ENCODE results near the gene SH3GL2. TPM values are rescaled to one million over a fixed set of nuclear protein-coding genes. Genes with fewer than 3 reads are reported as not detected.

SH3GL2 gene
- total RNA-seq, 1 donor from 2014 or later = not detected

DNA sequence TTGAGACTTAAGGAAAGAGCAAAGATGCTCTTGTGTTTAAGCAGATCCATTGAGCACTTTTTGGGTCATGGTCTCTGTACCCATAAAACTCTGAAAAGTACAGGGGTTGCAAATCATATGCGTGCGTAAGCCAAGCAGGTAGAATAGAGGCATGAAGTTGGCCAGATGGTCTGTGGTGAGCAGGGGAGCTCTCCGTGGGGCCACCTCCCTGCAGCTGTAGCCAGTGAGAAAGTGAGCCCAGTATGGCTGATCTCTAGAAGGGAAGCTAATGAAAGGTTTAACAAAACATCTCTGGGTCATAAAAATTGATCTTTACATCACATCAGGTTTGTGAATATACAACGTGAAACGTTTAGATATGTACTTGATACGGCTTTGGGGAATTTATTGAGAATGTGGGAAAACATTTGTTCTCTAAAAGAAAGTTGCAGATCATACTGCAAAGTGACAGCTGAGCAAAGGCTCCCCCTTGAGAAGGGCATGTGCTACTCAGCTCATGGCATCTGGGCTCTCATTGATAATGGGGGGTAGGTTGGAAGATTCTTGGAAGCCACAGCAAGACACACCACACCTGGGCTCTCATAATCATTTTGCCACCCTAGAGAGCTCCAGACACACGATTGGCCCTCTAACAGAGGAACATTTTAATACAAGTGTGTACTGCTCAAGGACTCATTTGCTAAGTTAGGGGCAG, 30.6 kb downstream of the SH3GL2 start:
- DNase-seq (ENCODE audit: extremely low read depth, low read depth, low spot score) = no peak

DNA sequence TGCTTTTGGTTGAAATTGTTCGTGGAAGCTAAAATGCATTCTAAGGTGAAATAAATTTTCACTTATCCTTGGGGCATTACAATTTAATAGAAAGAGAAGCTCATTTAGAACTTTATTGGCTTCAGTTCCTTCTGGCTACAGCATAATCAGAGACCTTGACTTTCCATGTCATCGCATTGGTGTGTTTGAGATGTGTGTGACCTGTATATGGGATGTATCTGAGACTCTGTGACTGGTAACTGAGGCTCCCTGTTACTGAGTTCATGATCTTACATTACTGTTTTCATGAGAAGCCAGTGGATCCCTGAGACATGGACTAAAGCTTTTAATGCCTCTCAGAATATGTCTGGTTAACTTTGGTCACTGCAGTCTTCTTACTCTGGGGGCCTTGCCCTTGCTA, 32.5 kb downstream of the SH3GL2 start:
- DNase-seq (ENCODE audit: extremely low read depth, low read depth, low spot score) = no peak

DNA sequence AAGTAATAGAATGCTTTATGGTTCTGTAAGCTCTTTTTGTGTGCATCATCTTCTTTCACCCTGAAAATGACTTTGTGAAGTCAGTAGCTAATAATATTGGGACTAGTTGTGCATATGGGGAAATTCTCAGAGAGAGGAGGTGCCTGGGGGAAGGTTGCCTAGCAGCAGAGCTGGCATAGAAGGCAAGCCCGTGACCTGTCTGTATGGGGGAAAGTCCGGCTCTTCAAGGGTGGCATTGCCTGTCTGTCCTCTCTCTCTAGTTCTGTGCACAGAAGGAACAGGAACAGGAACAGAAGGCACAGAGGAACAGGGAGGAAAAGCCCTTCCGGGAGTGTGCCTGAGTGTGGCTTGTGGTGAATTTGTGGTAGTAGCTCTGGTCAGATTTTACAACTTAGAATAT, 33.1 kb downstream of the SH3GL2 start:
- DNase-seq (ENCODE audit: extremely low read depth, low read depth, low spot score) = no peak

GRCh38 chr9:17613758-17614157, 34.9 kb downstream of the SH3GL2 start:
- no peak for DNase-seq (ENCODE audit: extremely low read depth, low read depth, low spot score)

DNA sequence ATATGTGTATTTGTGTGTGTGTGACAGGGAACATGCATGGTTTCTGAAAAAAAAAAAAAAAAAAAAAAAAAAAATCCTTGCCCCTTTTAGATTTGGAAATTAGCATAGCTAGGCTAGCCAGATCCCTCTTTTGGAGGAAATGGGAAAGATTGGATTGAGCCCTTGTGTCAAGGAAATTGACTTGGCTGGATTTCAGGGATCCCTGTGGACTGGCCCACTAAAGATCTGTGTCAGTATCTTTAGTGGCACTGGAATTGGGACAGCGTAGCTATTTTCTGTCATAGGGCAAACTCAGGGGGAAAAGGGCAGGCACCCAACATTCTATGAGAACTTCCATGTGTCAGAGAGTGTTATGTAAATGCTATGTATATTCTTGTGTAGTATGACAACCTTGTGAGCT, 35.4 kb downstream of the SH3GL2 start:
- no peak for DNase-seq (ENCODE audit: extremely low read depth, low read depth, low spot score)

- no peak for DNase-seq (ENCODE audit: extremely low read depth, low read depth, low spot score)
Observed at GRCh38 chr9:17614903-17615302, 36.0 kb downstream of the SH3GL2 start.

DNA sequence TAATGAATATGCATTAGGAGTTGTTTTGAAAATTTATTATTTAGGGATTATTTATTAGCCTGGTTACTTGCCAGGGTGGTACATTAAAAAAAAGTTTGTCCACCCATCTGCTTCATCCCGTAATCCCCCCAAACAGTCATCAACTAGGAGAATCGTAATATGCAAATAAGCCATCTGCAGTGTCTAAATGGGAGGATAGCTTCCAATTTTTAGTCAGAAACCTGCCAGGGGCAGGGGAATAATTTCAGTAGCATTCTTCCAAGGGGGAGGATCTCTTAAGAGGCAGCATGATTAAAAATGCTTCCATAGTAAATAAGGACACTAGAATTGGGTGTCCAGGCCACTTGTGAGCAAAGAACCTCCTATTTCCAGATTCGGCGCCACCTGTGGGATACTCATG, 43.3 kb downstream of the SH3GL2 start:
- DNase-seq (ENCODE audit: extremely low read depth, low read depth, low spot score) = no peak

GRCh38 chr9:17622749-17623148, 43.9 kb downstream of the SH3GL2 start:
- no peak for DNase-seq (ENCODE audit: extremely low read depth, low read depth, low spot score)

- DNase-seq (ENCODE audit: extremely low read depth, low read depth, low spot score) = no peak
Observed at GRCh38 chr9:17623965-17624364, 45.1 kb downstream of the SH3GL2 start.

- no peak for DNase-seq (ENCODE audit: extremely low read depth, low read depth, low spot score)
Observed at GRCh38 chr9:17624571-17624970, 45.7 kb downstream of the SH3GL2 start.

DNA sequence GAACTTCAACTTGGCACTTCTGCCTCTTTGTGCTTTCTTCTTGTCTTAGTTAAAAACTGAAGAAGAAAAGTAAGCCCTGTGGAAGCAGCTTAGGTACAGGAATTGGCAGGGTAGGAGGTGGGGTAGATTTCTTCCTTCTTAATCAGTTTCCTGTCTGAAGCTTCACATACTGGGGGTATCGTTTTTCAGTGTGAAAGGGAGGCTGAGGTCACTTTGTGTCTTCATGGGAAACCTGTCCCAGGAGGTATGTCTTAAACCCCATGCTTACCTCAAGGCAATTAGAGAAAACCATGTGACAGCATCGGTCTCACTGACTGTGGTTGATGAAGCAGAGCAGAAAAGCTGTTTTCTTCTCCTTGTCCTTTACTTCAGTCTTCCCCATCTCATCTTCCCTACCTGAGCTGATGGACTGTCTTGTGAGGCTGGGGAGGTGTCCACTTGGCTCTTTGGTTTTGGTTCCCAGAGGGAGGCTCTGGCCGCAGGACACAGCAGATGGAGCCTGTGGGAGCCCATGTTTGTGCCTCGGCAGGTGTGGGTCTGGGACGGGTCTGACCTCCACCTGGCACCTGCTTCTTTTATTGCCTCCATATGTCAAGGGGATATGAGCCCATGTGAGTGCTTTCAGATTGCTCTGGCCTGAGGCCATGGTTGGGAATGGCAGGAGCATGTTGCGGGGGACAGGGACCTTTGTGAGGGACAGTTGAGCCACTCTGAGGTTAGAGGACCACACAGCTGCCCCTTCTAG, 47.0 kb downstream of the SH3GL2 start:
- no peak for DNase-seq (ENCODE audit: extremely low read depth, low read depth, low spot score)

GRCh38 chr9:17627641-17628040, 48.8 kb downstream of the SH3GL2 start:
- no peak for DNase-seq (ENCODE audit: extremely low read depth, low read depth, low spot score)

DNA sequence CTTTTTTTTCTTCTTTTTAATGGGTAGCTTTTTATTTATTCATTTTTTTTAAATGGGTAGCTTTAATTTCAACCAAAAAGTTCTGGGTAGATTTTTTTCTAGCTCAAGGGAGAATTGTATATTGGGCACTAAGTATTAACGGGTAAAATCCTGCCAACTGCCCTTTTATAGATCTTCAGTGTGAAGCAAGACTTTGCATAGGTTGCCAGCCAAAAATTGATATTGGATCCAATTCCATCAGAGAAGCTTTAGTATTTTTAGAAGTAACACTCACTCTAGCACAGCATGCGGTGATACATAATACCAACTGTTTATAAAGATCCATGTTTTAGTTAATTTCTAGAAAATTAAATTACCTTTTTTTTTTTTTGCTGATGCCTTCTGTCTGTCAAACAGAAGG, 49.8 kb downstream of the SH3GL2 start:
- DNase-seq (ENCODE audit: extremely low read depth, low read depth, low spot score) = no peak

DNA sequence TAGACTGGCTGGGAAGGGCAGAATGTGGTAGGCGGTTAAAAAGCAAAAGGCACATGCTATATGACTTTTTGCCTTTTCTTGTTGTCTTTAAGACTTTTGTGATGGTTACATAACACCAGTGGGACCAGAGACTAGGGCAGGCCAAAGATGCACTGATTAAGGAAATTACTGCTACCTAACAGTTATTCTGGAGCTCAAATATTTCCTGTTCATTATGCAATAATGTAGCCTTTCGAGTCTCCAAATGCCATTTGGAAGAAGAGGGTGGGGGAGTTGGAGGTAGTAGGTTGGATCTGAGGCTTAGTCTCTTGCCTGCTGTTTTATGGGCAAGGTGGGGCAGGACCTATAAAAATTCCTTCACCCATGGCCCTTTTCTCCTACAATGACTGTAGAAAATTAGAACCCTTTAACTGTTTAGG, 51.7 kb downstream of the SH3GL2 start:
- DNase-seq (ENCODE audit: extremely low read depth, low read depth, low spot score) = no peak

GRCh38 chr9:17631396-17631795, 52.5 kb downstream of the SH3GL2 start:
- no peak for DNase-seq (ENCODE audit: extremely low read depth, low read depth, low spot score)

- DNase-seq (ENCODE audit: extremely low read depth, low read depth, low spot score) = no peak
Observed at GRCh38 chr9:17632994-17633393, 54.1 kb downstream of the SH3GL2 start.

- no peak for DNase-seq (ENCODE audit: extremely low read depth, low read depth, low spot score)
Observed at GRCh38 chr9:17635115-17635890, 56.4 kb downstream of the SH3GL2 start.

DNA sequence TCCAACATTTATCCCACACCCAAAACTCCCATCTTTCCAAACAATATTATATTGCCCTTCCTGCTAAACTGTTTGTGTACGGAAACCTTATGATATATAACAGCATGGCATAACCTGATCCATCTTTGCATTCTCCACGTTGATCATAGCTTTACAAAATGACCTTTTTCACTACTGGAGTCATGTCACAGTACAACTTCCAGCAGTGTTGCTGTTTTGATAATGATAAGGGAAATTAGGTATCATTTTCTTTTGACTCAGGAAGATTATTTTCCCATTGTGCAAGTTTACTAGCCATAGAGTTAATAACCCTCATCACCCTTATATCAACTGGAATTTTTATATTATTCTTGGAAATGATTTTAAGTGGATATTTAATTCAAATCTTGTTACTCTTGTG, 57.5 kb downstream of the SH3GL2 start:
- DNase-seq (ENCODE audit: extremely low read depth, low read depth, low spot score) = no peak

GRCh38 chr9:17636821-17637220, 58.0 kb downstream of the SH3GL2 start:
- no peak for DNase-seq (ENCODE audit: extremely low read depth, low read depth, low spot score)

- DNase-seq (ENCODE audit: extremely low read depth, low read depth, low spot score) = no peak
Observed at GRCh38 chr9:17637229-17637628, 58.4 kb downstream of the SH3GL2 start.

GRCh38 chr9:17648516-17648915, 69.7 kb downstream of the SH3GL2 start:
- DNase-seq (ENCODE audit: extremely low read depth, low read depth, low spot score) = no peak

DNA sequence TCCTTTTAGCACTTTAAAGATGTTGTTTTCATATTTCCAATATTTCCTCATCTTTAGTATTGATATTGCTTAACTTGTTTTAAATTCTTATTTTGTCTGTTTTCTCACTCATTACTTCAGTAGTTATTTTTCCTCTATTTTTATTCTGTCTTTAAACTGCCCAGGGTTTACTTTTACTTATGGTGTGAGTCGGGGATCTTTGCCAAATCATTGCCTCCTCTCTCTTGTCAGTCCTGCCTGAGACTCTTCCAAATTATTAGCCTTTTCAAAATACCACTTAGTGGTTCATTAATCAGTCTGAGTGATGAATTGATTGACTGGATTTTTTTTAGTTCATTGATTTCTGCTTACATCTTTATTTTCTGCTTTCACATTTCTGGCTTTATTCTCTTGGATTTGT, 72.9 kb downstream of the SH3GL2 start:
- no peak for DNase-seq (ENCODE audit: extremely low read depth, low read depth, low spot score)

All from glomerular endothelial cell (primary cell).